Duodenal mucosa (tissue), 2 donors: ENCODE measurements around the gene APLP1.

Experiments used
- H3K27ac ChIP-seq: one replicate; pipeline ENCODE4 v1.7.0; 2013; ENCODE audit warnings: low read depth, low read length
- H3K27me3 ChIP-seq, 2 donors: one replicate each; pipeline ENCODE4 v1.7.0; 2013; ENCODE audit warnings: low read length in 2 of 2, control low read depth in 1 of 2; ENCODE audit not compliant: insufficient read depth in 2 of 2, control insufficient read depth in 1 of 2
- H3K36me3 ChIP-seq, 2 donors: one replicate each; pipeline ENCODE4 v1.7.0; 2013; ENCODE audit warnings: low read length in 2 of 2, control low read depth in 1 of 2; ENCODE audit not compliant: insufficient read depth in 2 of 2, control insufficient read depth in 1 of 2
- H3K4me1 ChIP-seq, 2 donors: one replicate each; pipeline ENCODE4 v1.7.0; 2013; ENCODE audit warnings: low read length in 2 of 2, control low read depth in 1 of 2; ENCODE audit not compliant: insufficient read depth in 2 of 2, control insufficient read depth in 1 of 2
- H3K4me3 ChIP-seq, 2 donors: one replicate each; pipeline ENCODE4 v1.7.0; 2013; ENCODE audit warnings: low read length in 2 of 2, low read depth in 1 of 2
- H3K9ac ChIP-seq, 2 donors: one replicate each; pipeline ENCODE4 v1.7.0; 2013; ENCODE audit warnings: low read length in 2 of 2, low read depth in 1 of 2
- H3K9me3 ChIP-seq, 2 donors: one replicate each; pipeline ENCODE4 v1.7.0; 2013; ENCODE audit warnings: low read length in 2 of 2, control low read depth in 1 of 2; ENCODE audit not compliant: control insufficient read depth in 1 of 2

The APLP1 gene

GRCh38 chr19:35915443-35915842, 47.1 kb downstream of the APLP1 start:
- H3K9ac ChIP-seq = no peak overlapping the region
- H3K4me1 ChIP-seq = no peaks in the 10 kb centered on the region
- H3K9me3 ChIP-seq = no peaks in the 10 kb centered on the region
- H3K27ac ChIP-seq = no peak overlapping the region
- H3K27me3 ChIP-seq = no peaks in the 10 kb centered on the region
- no peaks in the 10 kb centered on the region for H3K36me3 ChIP-seq
- H3K4me3 ChIP-seq = no peak overlapping the region

- Histone ChIP-seq H3K27ac (no peak overlapping the region), H3K9me3 (no peaks in the 10 kb centered on the region), H3K27me3 (no peaks in the 10 kb centered on the region), H3K9ac (no peak overlapping the region), H3K36me3 (no peaks in the 10 kb centered on the region), H3K4me3 (no peak overlapping the region), H3K4me1 (no peaks in the 10 kb centered on the region)
Observed at GRCh38 chr19:35919306-35919705, 50.9 kb downstream of the APLP1 start.

DNA sequence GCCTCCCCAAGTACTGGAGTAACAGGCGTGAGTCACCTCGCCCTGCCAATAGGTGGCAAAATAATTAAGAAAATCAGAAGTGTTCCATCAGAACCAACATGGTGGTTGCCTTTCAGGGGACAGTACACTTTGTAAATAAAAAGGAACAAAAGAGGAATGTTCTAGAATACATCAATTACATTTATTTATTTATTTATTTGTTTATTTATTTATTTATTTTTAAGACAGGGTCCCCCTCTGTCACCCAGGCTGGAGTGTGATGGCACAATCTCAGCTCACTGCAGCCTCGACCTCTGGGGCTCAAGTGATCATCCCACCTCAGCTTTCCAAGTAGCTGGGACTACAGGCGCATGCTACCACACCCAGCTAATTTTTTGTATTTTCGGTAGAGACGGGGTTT, 52.6 kb downstream of the APLP1 start:
- Histone ChIP-seq H3K27ac (no peak overlapping the region), H3K27me3 (peaks cover 0 to 6% of the 10 kb centered on the region in 2 donors), H3K4me3 (no peak overlapping the region), H3K9ac (no peak overlapping the region), H3K4me1 (no peaks in the 10 kb centered on the region), H3K9me3 (no peaks in the 10 kb centered on the region), H3K36me3 (no peaks in the 10 kb centered on the region)

DNA sequence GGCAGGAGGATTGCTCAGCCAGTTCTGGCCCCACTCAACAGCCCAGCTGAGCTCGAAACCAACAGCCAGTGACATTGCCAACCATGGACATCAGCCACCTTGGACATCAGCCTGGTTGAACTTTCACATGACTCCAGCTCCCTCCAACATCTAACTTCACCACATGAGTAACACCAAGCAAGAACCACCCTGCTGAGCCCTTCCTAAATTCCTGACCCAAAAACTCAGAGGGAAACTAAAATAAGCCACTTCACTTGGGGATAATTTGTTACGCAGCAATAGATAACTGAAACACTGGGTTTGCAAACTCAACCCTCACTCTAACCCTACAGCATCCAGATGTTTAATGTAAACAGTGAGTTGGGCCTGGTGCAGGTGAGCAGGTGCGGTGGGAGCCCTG, 57.1 kb downstream of the APLP1 start:
- no peak overlapping the region for H3K27ac ChIP-seq
- no peaks in the 10 kb centered on the region for H3K4me1 ChIP-seq
- H3K9ac ChIP-seq = no peak overlapping the region
- peaks cover 0 to 7% of the 10 kb centered on the region in 2 donors for H3K27me3 ChIP-seq
- no peak overlapping the region for H3K4me3 ChIP-seq
- no peaks in the 10 kb centered on the region for H3K9me3 ChIP-seq
- no peaks in the 10 kb centered on the region for H3K36me3 ChIP-seq

DNA sequence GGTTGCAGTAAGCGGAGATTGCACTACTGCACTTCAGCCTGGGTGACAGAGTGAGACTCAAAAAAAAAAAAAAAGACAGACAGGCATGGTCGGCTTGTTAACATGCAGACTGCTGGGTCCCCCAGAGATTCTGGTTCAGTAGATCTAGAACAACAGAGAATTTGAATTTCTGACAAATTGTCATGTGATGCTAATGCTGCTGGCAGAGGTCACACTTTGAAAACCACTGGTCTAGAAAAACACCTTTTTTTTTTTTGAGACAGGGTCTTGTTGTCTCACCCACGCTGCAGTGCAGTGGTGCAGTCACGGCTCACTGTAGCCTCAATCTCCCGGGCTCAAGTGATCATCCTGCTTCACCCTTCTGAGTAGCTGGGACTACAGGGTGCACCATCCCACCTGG, 60.1 kb downstream of the APLP1 start:
- Histone ChIP-seq H3K9ac (no peak overlapping the region), H3K36me3 (no peaks in the 10 kb centered on the region), H3K27me3 (peaks cover 0 to 7% of the 10 kb centered on the region in 2 donors), H3K4me1 (peaks cover 4 to 5% of the 10 kb centered on the region in 2 donors), H3K27ac (no peak overlapping the region), H3K9me3 (no peaks in the 10 kb centered on the region), H3K4me3 (no peak overlapping the region)
